ENCODE measurements around the gene STAU1. TPM values are rescaled to one million over a fixed set of nuclear protein-coding genes. Genes with fewer than 3 reads are reported as not detected.

The STAU1 gene
- total and polyA plus RNA-seq, 4 donors: 53.5 to 89.2 (median 65.2) TPM

Other genes with a start within 250 kb of the STAU1 start
- gene CSE1L, start 142.0 kb downstream of the STAU1 start, total RNA-seq: 10 to 100 TPM; 24.3 to 48.8 TPM
- 10 to 100 TPM; 13.1 to 14.4 TPM for gene CSE1L, start 142.0 kb downstream of the STAU1 start, polyA plus RNA-seq
- gene DDX27, start 31.1 kb upstream of the STAU1 start, total RNA-seq: 10 to 100 TPM; 13.8 to 16.0 TPM
- 10 to 100 TPM in 1 of 2 donors, 1 to 10 TPM in 1; 8.8 to 12.1 TPM for gene DDX27, start 31.1 kb upstream of the STAU1 start, polyA plus RNA-seq
- 10 to 100 TPM; 10.1 to 16.1 TPM for gene ZNFX1, start 89.7 kb upstream of the STAU1 start, total RNA-seq
- gene ZNFX1, start 89.7 kb upstream of the STAU1 start, polyA plus RNA-seq: 1 to 10 TPM; 6.9 to 7.2 TPM

Data from liver (tissue), 4 donors.